GM18861 (cell line): ENCODE measurements around the gene ADRA1B.

Experiments
- ATAC-seq: cut with Tn5 transposase; IDR thresholded peaks from one replicate; pipeline ENCODE4 v1.9.1; 2021; ENCODE audit not compliant: unreplicated experiment

Gene ADRA1B

GRCh38 chr5:159923008-159923407 lies 6.7 kb downstream of the ADRA1B start:
- ATAC-seq = no peak

- no peak for ATAC-seq
These were observed 12.0 kb downstream of the ADRA1B start for GRCh38 chr5:159928122-159928909.

GRCh38 chr5:159929176-159929575 lies 12.9 kb downstream of the ADRA1B start:
- ATAC-seq = no peak

- no peak for ATAC-seq
These were observed 17.5 kb downstream of the ADRA1B start for GRCh38 chr5:159933531-159934485.

- no peak for ATAC-seq
These were observed 19.7 kb downstream of the ADRA1B start for GRCh38 chr5:159935946-159936345.

GRCh38 chr5:159936686-159937329 lies 20.5 kb downstream of the ADRA1B start:
- ATAC-seq = no peak

- no peak for ATAC-seq
These were observed 21.3 kb downstream of the ADRA1B start for GRCh38 chr5:159937580-159937979.

- no peak for ATAC-seq
These were observed 27.0 kb downstream of the ADRA1B start for GRCh38 chr5:159943326-159943725.

- ATAC-seq = no peak
These were observed 27.8 kb downstream of the ADRA1B start for GRCh38 chr5:159944056-159944600.

- ATAC-seq = no peak
These were observed 29.1 kb downstream of the ADRA1B start for GRCh38 chr5:159945359-159945758.

GRCh38 chr5:159947708-159948358 lies 31.6 kb downstream of the ADRA1B start:
- no peak for ATAC-seq

- ATAC-seq = no peak
These were observed 35.1 kb downstream of the ADRA1B start for GRCh38 chr5:159951387-159951786.

GRCh38 chr5:159951834-159952233 lies 35.6 kb downstream of the ADRA1B start:
- ATAC-seq = no peak

GRCh38 chr5:159953609-159954008 lies 37.3 kb downstream of the ADRA1B start:
- ATAC-seq = no peak

GRCh38 chr5:159955056-159955624 lies 38.9 kb downstream of the ADRA1B start:
- no peak for ATAC-seq

- ATAC-seq = no peak
These were observed 39.8 kb downstream of the ADRA1B start for GRCh38 chr5:159956074-159956473.

GRCh38 chr5:159961176-159962160 lies 45.2 kb downstream of the ADRA1B start:
- no peak for ATAC-seq

- no peak for ATAC-seq
These were observed 45.9 kb downstream of the ADRA1B start for GRCh38 chr5:159962214-159962613.

GRCh38 chr5:159963935-159964334 lies 47.7 kb downstream of the ADRA1B start:
- no peak for ATAC-seq
